IMR-90 (cell line): ENCODE data around the gene ITGB2. TPM values are rescaled to one million over a fixed set of nuclear protein-coding genes. Genes with fewer than 3 reads are reported as not detected.

ENCODE experiments used
- ATAC-seq: fragments of 200-7000 bp; cut with Tn5 transposase; 2 replicates; pipeline ENCODE4 v1.9.1; 2020; ENCODE audit warnings: low read depth, mild to moderate bottlenecking, moderate library complexity
- BruUV-seq: library from RNA; stranded (reverse); fragments of 400-500 nt; replicated peaks from 2 replicates; lab custom pipeline; 2021; lab: Mats Ljungman, UMichigan
- CTCF ChIA-PET: fragments of 300-600 bp; formaldehyde crosslinking; extraction: SDS; loops from one replicate; lab custom pipeline; 2021; ENCODE audit warnings: antibody characterized with exemption; lab: Yijun Ruan, JAX
- POLR2A ChIA-PET: fragments of 300-600 bp; sonication (Branson Sonifier 250); formaldehyde crosslinking; loops from one replicate; lab custom pipeline; 2022; ENCODE audit warnings: antibody characterized with exemption; ENCODE audit not compliant: unreplicated experiment; lab: Charles Lee
- DNase-seq: peaks from one replicate; pipeline ENCODE4 v3.0.0; 2013
- H2AFZ ChIP-seq: replicated peaks from 2 replicates; pipeline ENCODE3; 2013; ENCODE audit warnings: low read length, mild to moderate bottlenecking; ENCODE audit not compliant: poor library complexity
- H2AK5ac ChIP-seq: 2 replicates; pipeline ENCODE4 v1.6.1; 2013; ENCODE audit warnings: low read depth, low read length, inconsistent platforms
- H2AK9ac ChIP-seq: replicated peaks from 2 replicates; pipeline ENCODE3; 2013; ENCODE audit warnings: mild to moderate bottlenecking, low read depth, low read length, moderate library complexity; ENCODE audit not compliant: poor library complexity
- H2BK120ac ChIP-seq: 2 replicates; pipeline ENCODE4 v1.6.1; 2013; ENCODE audit warnings: low read depth, low read length, inconsistent platforms
- H2BK15ac ChIP-seq: 3 replicates; pipeline ENCODE4 v1.6.1; 2013; ENCODE audit warnings: low read depth, low read length, inconsistent platforms
- H2BK20ac ChIP-seq: 2 replicates; pipeline ENCODE4 v1.6.1; 2013; ENCODE audit warnings: low read depth, mild to moderate bottlenecking, inconsistent platforms, low read length, moderate library complexity
- H2BK5ac ChIP-seq: 2 replicates; pipeline ENCODE4 v1.6.1; 2013; ENCODE audit warnings: mild to moderate bottlenecking, low read depth, low read length, inconsistent platforms; ENCODE audit not compliant: poor library complexity, severe bottlenecking
- H3K14ac ChIP-seq: replicated peaks from 2 replicates; pipeline ENCODE4 v1.6.1; 2013; ENCODE audit warnings: low read depth, low read length, inconsistent platforms
- H3K18ac ChIP-seq: 2 replicates; pipeline ENCODE4 v1.6.1; 2013; ENCODE audit warnings: low read depth, low read length, control low read depth
- H3K23ac ChIP-seq: 2 replicates; pipeline ENCODE4 v1.6.1; 2013; ENCODE audit warnings: low read depth, low read length, inconsistent platforms
- H3K27ac ChIP-seq: 2 replicates; pipeline ENCODE4 v1.5.1; 2013; ENCODE audit warnings: mild to moderate bottlenecking, control low read depth, low read length; ENCODE audit not compliant: insufficient read depth
- H3K27me3 ChIP-seq: 2 replicates; pipeline ENCODE4 v1.6.1; 2013; ENCODE audit warnings: low read length; ENCODE audit not compliant: control insufficient read depth, insufficient read depth
- H3K36me3 ChIP-seq: 2 replicates; pipeline ENCODE4 v1.6.1; 2013; ENCODE audit warnings: low read length, mixed read lengths; ENCODE audit not compliant: control insufficient read depth, insufficient read depth
- H3K4ac ChIP-seq: 2 replicates; pipeline ENCODE4 v1.6.1; 2013; ENCODE audit warnings: low read depth, low read length, inconsistent platforms
- H3K4me1 ChIP-seq: 2 replicates; pipeline ENCODE4 v1.6.1; 2013; ENCODE audit warnings: low read length, mixed read lengths; ENCODE audit not compliant: control insufficient read depth, insufficient read depth
- H3K4me2 ChIP-seq: 2 replicates; pipeline ENCODE4 v1.6.1; 2013; ENCODE audit warnings: low read depth, mild to moderate bottlenecking, control low read depth, low read length, moderate library complexity
- H3K4me3 ChIP-seq: 2 replicates; pipeline ENCODE4 v1.5.1; 2013; ENCODE audit warnings: low read depth, mild to moderate bottlenecking, control low read depth, low read length, moderate library complexity; ENCODE audit not compliant: insufficient read depth
- H3K56ac ChIP-seq: 2 replicates; pipeline ENCODE4 v1.6.1; 2013; ENCODE audit warnings: low read length, inconsistent platforms; ENCODE audit not compliant: insufficient read depth; ENCODE audit errors: extremely low read depth
- H3K79me1 ChIP-seq, 2 experiments: 2 replicates each; pipeline ENCODE4 v1.6.1; 2013; ENCODE audit warnings: low read length in 2 of 2, inconsistent platforms in 1 of 2, low read depth in 1 of 2
- H3K9ac ChIP-seq: 2 replicates; pipeline ENCODE4 v1.6.1; 2013; ENCODE audit warnings: low read depth, low read length, control low read depth
- H3K9me1 ChIP-seq: 2 replicates; pipeline ENCODE4 v1.6.1; 2013; ENCODE audit warnings: low read length, inconsistent platforms; ENCODE audit not compliant: insufficient read depth
- H3K9me3 ChIP-seq: 2 replicates; pipeline ENCODE4 v1.6.1; 2013; ENCODE audit warnings: low read length; ENCODE audit not compliant: control insufficient read depth, insufficient read depth
- H4K20me1 ChIP-seq: 2 replicates; pipeline ENCODE4 v1.6.1; 2013; ENCODE audit warnings: low read length, inconsistent platforms; ENCODE audit not compliant: insufficient read depth
- H4K5ac ChIP-seq: 2 replicates; pipeline ENCODE4 v1.6.1; 2013; ENCODE audit warnings: mild to moderate bottlenecking, low read depth, low read length, control low read depth
- H4K8ac ChIP-seq, 2 experiments: 2 replicates each; pipeline ENCODE4 v1.6.1; 2013; ENCODE audit warnings: low read depth in 2 of 2, low read length in 2 of 2, control low read depth in 1 of 2, inconsistent platforms in 1 of 2
- H4K91ac ChIP-seq: 2 replicates; pipeline ENCODE4 v1.6.1; 2013; ENCODE audit warnings: low read depth, low read length, inconsistent platforms; ENCODE audit not compliant: insufficient read depth
- BHLHE40 ChIP-seq: fragments of 150-350 bp; IDR thresholded peaks from 2 replicates; pipeline ENCODE4 v1.6.1; 2016; ENCODE audit warnings: mild to moderate bottlenecking, low read depth, low read length
- CEBPB ChIP-seq: IDR thresholded peaks from 2 replicates; pipeline ENCODE4 v1.6.1; 2012; ENCODE audit warnings: low read depth, low read length, improper control_type of control experiment
- CHD1 ChIP-seq: IDR thresholded peaks from 2 replicates; pipeline ENCODE4 v1.6.1; 2012; ENCODE audit warnings: low read depth, low read length, improper control_type of control experiment
- FOS ChIP-seq: fragments of 150-350 bp; IDR thresholded peaks from 2 replicates; pipeline ENCODE4 v1.6.1; 2016; ENCODE audit warnings: low read depth, low read length
- MAFK ChIP-seq: IDR thresholded peaks from 2 replicates; pipeline ENCODE4 v1.6.1; 2012; ENCODE audit warnings: low read depth, low read length, improper control_type of control experiment
- MAZ ChIP-seq: IDR thresholded peaks from 2 replicates; pipeline ENCODE4 v1.6.1; 2012; ENCODE audit warnings: low read depth, mild to moderate bottlenecking, low read length, improper control_type of control experiment, moderate library complexity, borderline replicate concordance
- MXI1 ChIP-seq: IDR thresholded peaks from 2 replicates; pipeline ENCODE4 v1.6.1; 2012; ENCODE audit warnings: low read depth, mild to moderate bottlenecking, low read length, moderate library complexity, borderline replicate concordance
- POLR2A ChIP-seq: IDR thresholded peaks from 2 replicates; pipeline ENCODE4 v1.6.1; 2012; ENCODE audit warnings: mild to moderate bottlenecking, low read depth, low read length
- RAD21 ChIP-seq: IDR thresholded peaks from 2 replicates; pipeline ENCODE4 v1.6.1; 2012; ENCODE audit warnings: low read length, improper control_type of control experiment
- RCOR1 ChIP-seq: IDR thresholded peaks from 2 replicates; pipeline ENCODE4 v1.6.1; 2012; ENCODE audit warnings: mild to moderate bottlenecking, low read length, improper control_type of control experiment; ENCODE audit not compliant: insufficient replicate concordance
- RFX5 ChIP-seq: IDR thresholded peaks from 2 replicates; pipeline ENCODE4 v1.8.0; 2012; ENCODE audit warnings: low read depth, mild to moderate bottlenecking, low read length, moderate library complexity
- SMC3 ChIP-seq: fragments of 150-350 bp; IDR thresholded peaks from 2 replicates; pipeline ENCODE4 v1.6.1; 2016; ENCODE audit warnings: low read depth, mild to moderate bottlenecking, antibody characterized with exemption, low read length, moderate library complexity
- WGBS, 2 experiments: methylation state at CpG; one replicate each; pipeline versions ENCODE4 v1.1.5 to v1.1.7; 2013; ENCODE audit warnings: missing lambda C conversion rate in 2 of 2; ENCODE audit not compliant: insufficient read length in 1 of 2; ENCODE audit errors: extremely low coverage in 2 of 2; 5-methylcytosine and 5-hydroxymethylcytosine counted together
- dilution Hi-C: fragments of 300-500 bp; cut with HindIII; formaldehyde crosslinking; loops from one replicate; pipeline ENCODE4 v1.14.3; 2018; ENCODE audit warnings: low sequenced_read_pairs; ENCODE audit not compliant: unreplicated experiment
- in situ Hi-C: fragments of 300-500 bp; cut with MboI; formaldehyde crosslinking; loops from 3 replicates; pipeline ENCODE4 v1.14.3; 2019; ENCODE audit warnings: low sequenced_read_pairs, inconsistent platforms, mixed read lengths
- intact Hi-C: fragments of 100-400 bp; cut with micrococcal nuclease; formaldehyde crosslinking; loops from 2 replicates; pipeline ENCODE4 v1.10.0; 2022
- polyA plus RNA-seq, 3 experiments: library from polyadenylated mRNA; depleted of rRNA; stranded (reverse); fragments of >200 nt; gene quantifications; 2 replicates each; pipeline ENCODE4 v1.2.3, GENCODE V29; 2012; ENCODE audit warnings: low replicate concordance in 1 of 3
- total RNA-seq: library from RNA; depleted of rRNA; stranded (reverse); fragments of >200 nt; gene quantifications from 2 replicates; pipeline ENCODE4 v1.2.3, GENCODE V29; 2012
- TF ChIP-seq, protein P1 (sequence below): fragments of 150-350 bp; IDR thresholded peaks from 2 replicates; pipeline ENCODE4 v1.6.1; 2017; ENCODE audit warnings: mild to moderate bottlenecking, antibody characterized with exemption, low read length, low read depth
- TF ChIP-seq, protein P2 (sequence below): conservative IDR thresholded peaks from 2 replicates; pipeline ENCODE4 v1.5.1; 2012; ENCODE audit warnings: mild to moderate bottlenecking, low read depth, low read length, improper control_type of control experiment
- TF ChIP-seq, protein P3 (sequence below): fragments of 150-350 bp; IDR thresholded peaks from 2 replicates; pipeline ENCODE4 v1.6.1; 2016; ENCODE audit warnings: low read depth, mild to moderate bottlenecking, low read length, moderate library complexity, borderline replicate concordance

ITGB2 gene
- total and polyA plus RNA-seq, 2 of the 4 experiments (the other 2 are of a cell fraction): 0.14 TPM; not detected in 1

DNA sequence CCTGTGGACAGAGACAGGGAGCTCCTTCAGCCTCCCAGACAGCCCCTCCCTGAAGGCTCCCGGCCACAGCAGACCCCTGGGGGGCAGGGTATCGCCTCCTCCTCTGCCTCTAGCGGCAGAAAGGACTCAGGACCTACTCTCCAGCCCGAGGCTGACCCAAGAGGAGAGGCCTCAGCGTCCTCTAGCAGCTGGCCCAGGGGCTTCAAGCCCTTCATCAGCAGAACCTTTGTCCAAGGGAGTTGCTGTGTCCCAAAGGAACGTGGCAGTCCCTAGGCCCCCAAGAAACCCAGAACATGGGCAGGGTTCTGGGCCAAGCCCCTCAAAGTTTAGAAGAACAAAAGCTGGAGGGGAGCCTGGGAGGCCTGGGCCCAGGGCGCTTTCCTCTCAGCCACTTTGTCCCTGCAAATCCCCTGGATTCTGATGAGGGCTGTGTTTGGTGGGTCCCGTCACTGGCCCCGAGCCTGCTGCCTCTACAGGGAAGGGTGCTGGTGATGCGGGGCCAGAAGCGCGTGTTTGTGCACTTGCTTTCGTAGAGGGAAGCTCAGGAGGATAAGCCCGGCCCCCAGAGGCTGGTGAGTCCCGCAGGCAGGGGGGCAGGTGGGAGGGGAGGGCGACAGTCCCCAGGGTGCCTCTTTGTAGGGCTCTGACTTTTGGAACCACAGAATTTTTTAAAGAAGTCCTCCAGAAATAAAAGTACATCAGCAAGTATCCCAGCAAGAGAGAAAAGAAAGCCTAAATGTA, 13.3 kb downstream of the ITGB2 start:
- Histone ChIP-seq H2AK9ac (no peak overlapping the region), H3K4me1 (peaks cover 6% of the 10 kb centered on the region; the same call in 1 of the 2 replicates), H2BK5ac (no peak overlapping the region), H4K5ac (no peak overlapping the region), H3K4ac (no peak overlapping the region), H3K4me3 (no peak overlapping the region), H3K27ac (no peak overlapping the region), H3K9me1 (peaks cover 9% of the 10 kb centered on the region; the same call in 1 of the 2 replicates), H2AK5ac (no peak overlapping the region), H3K4me2 (no peak overlapping the region; the same call in 1 of the 2 replicates), H3K9me3 (no peaks in the 10 kb centered on the region), H2BK20ac (no peak overlapping the region), H3K27me3 (peaks cover 89% of the 10 kb centered on the region), H3K23ac (no peak overlapping the region), H3K18ac (no peak overlapping the region), H2AFZ (no peak overlapping the region), H3K56ac (no peak overlapping the region), H3K79me1 (no peaks in the 10 kb centered on the region), H4K91ac (no peak overlapping the region), H3K36me3 (no peaks in the 10 kb centered on the region), H2BK120ac (no peak overlapping the region), H2BK15ac (no peak overlapping the region), H4K20me1 (no peaks in the 10 kb centered on the region), H3K14ac (no peak overlapping the region), H4K8ac (no peak overlapping the region), H3K9ac (no peak overlapping the region)
- in situ Hi-C loops (no loop called here), intact Hi-C loops (no loop called here), dilution Hi-C loops (no loop called here)
- no peak for TF ChIP-seq MXI1
- no peak for TF ChIP-seq MAFK
- TF ChIP-seq RCOR1: no peak
- TF ChIP-seq POLR2A: no peak
- no peak for TF ChIP-seq FOS
- TF ChIP-seq, protein P1, sequence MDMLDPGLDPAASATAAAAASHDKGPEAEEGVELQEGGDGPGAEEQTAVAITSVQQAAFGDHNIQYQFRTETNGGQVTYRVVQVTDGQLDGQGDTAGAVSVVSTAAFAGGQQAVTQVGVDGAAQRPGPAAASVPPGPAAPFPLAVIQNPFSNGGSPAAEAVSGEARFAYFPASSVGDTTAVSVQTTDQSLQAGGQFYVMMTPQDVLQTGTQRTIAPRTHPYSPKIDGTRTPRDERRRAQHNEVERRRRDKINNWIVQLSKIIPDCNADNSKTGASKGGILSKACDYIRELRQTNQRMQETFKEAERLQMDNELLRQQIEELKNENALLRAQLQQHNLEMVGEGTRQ: no peak
- no peak for TF ChIP-seq SMC3
- TF ChIP-seq BHLHE40: no peak
- no peak for TF ChIP-seq CHD1
- TF ChIP-seq CEBPB: no peak
- no peak for TF ChIP-seq MAZ
- TF ChIP-seq, protein P2, sequence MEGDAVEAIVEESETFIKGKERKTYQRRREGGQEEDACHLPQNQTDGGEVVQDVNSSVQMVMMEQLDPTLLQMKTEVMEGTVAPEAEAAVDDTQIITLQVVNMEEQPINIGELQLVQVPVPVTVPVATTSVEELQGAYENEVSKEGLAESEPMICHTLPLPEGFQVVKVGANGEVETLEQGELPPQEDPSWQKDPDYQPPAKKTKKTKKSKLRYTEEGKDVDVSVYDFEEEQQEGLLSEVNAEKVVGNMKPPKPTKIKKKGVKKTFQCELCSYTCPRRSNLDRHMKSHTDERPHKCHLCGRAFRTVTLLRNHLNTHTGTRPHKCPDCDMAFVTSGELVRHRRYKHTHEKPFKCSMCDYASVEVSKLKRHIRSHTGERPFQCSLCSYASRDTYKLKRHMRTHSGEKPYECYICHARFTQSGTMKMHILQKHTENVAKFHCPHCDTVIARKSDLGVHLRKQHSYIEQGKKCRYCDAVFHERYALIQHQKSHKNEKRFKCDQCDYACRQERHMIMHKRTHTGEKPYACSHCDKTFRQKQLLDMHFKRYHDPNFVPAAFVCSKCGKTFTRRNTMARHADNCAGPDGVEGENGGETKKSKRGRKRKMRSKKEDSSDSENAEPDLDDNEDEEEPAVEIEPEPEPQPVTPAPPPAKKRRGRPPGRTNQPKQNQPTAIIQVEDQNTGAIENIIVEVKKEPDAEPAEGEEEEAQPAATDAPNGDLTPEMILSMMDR: no peak
- TF ChIP-seq, protein P3, sequence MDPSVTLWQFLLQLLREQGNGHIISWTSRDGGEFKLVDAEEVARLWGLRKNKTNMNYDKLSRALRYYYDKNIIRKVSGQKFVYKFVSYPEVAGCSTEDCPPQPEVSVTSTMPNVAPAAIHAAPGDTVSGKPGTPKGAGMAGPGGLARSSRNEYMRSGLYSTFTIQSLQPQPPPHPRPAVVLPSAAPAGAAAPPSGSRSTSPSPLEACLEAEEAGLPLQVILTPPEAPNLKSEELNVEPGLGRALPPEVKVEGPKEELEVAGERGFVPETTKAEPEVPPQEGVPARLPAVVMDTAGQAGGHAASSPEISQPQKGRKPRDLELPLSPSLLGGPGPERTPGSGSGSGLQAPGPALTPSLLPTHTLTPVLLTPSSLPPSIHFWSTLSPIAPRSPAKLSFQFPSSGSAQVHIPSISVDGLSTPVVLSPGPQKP: no peak
- TF ChIP-seq RAD21: no peak
- TF ChIP-seq RFX5: no peak
- WGBS, 2 experiments: 33% methylated on average over 6 of the region's 16 CpGs; no CpG with 5 or more reads in 1 of the 2 experiments
- DNase-seq: no peak
- CTCF ChIA-PET: no interaction called here
- no peak for ATAC-seq
- POLR2A ChIA-PET: no interaction called here
- no TSS peak for BruUV-seq
